ENCODE measurements around the gene UBAC1. TPM values are rescaled to one million over a fixed set of nuclear protein-coding genes. Genes with fewer than 3 reads are reported as not detected.
A peak's percentile ranks its signal among the peaks of the same experiment; 100 is the strongest.

The UBAC1 gene
- total RNA-seq, 1 donor from 2014 or later, result 36.1 TPM

GRCh38 chr9:135884328-135885035, 76.7 kb downstream of the UBAC1 start:
- Histone ChIP-seq H3K27me3 (ENCODE audit: control insufficient read depth, insufficient read depth, low read length) (no peaks in the 10 kb centered on the region), H3K36me3 (ENCODE audit: control insufficient read depth, insufficient read depth, low read length) (peaks cover 16% of the 10 kb centered on the region), H3K4me3 (ENCODE audit: low read depth, low read length) (no peak overlapping the region)
- DNase-seq (ENCODE audit: low read depth) (peak; percentile 35), FAIRE-seq (peak; percentile 58)
- TF ChIP-seq CTCF (IDR thresholded peaks at IDR 0.05; ENCODE audit: insufficient read depth, low read length, severe bottlenecking), result no peak

- no peaks in the 10 kb centered on the region for H3K27me3 ChIP-seq (ENCODE audit: control insufficient read depth, insufficient read depth, low read length)
- TF ChIP-seq CTCF (IDR thresholded peaks at IDR 0.05; ENCODE audit: insufficient read depth, low read length, severe bottlenecking), result no peak
- peaks cover 16% of the 10 kb centered on the region for H3K36me3 ChIP-seq (ENCODE audit: control insufficient read depth, insufficient read depth, low read length)
- FAIRE-seq, result no peak
- no peak overlapping the region for H3K4me3 ChIP-seq (ENCODE audit: low read depth, low read length)
- DNase-seq (ENCODE audit: low read depth), result no peak
Measured at GRCh38 chr9:135883410-135884089, 77.6 kb downstream of the UBAC1 start.

Other genes starting within 250 kb of the UBAC1 start
- gene CAMSAP1, start 53.8 kb downstream of the UBAC1 start, total RNA-seq, result 23.2 and 26.2 TPM in 2 replicates
- gene NACC2, start 133.9 kb upstream of the UBAC1 start, total RNA-seq, result 7.6 and 14.0 TPM in 2 replicates
- 67.9 and 78.2 TPM in 2 replicates for gene TMEM250, start 157.5 kb upstream of the UBAC1 start, total RNA-seq
- gene LHX3, start 243.8 kb upstream of the UBAC1 start, total RNA-seq, result not detected in 2 replicates